H1 (cell line): ENCODE measurements around the gene FGD5. TPM values are rescaled to one million over a fixed set of nuclear protein-coding genes. Genes with fewer than 3 reads are reported as not detected.

ENCODE experiments used
- CTCF ChIA-PET: fragments of 300-600 bp; sonication (Branson Sonifier 250); formaldehyde crosslinking; loops from one replicate; lab custom pipeline; 2021; ENCODE audit not compliant: partially characterized antibody; lab: Charles Lee
- POLR2A ChIA-PET: fragments of 300-600 bp; sonication (Branson Sonifier 250); formaldehyde crosslinking; loops from one replicate; lab custom pipeline; 2021; ENCODE audit warnings: inconsistent platforms; ENCODE audit not compliant: partially characterized antibody; lab: Charles Lee
- DNase-seq, 2 experiments: peaks; one replicate each; pipeline versions ENCODE4 v3.0.0 to v3.0.0-alpha.2; 2010 to 2022; ENCODE audit warnings: low spot score in 2 of 2, low read depth in 1 of 2, mixed read lengths in 1 of 2
- FAIRE-seq: peaks from 2 replicates; lab custom pipeline; 2011; peaks lifted over from hg19 to GRCh38; lab: Jason Lieb, UNC
- H2AFZ ChIP-seq: 2 replicates; pipeline ENCODE4 v1.8.1; 2012; ENCODE audit warnings: low read length, inconsistent platforms
- H2AK5ac ChIP-seq: 2 replicates; pipeline ENCODE4 v1.6.1; 2013; ENCODE audit warnings: low read depth, low read length
- H2BK120ac ChIP-seq: replicated peaks from 2 replicates; pipeline ENCODE3; 2013; ENCODE audit warnings: low read depth, low read length, inconsistent platforms
- H2BK12ac ChIP-seq: 2 replicates; pipeline ENCODE4 v1.6.1; 2013; ENCODE audit warnings: low read depth, low read length
- H2BK15ac ChIP-seq: 2 replicates; pipeline ENCODE4 v1.6.1; 2013; ENCODE audit warnings: low read length
- H2BK20ac ChIP-seq: 2 replicates; pipeline ENCODE4 v1.6.1; 2013; ENCODE audit warnings: low read length
- H2BK5ac ChIP-seq: 2 replicates; pipeline ENCODE4 v1.6.1; 2013; ENCODE audit warnings: low read depth, low read length
- H3K14ac ChIP-seq: 2 replicates; pipeline ENCODE4 v1.6.1; 2013; ENCODE audit warnings: inconsistent platforms; ENCODE audit not compliant: insufficient read length
- H3K18ac ChIP-seq: 2 replicates; pipeline ENCODE4 v1.6.1; 2013; ENCODE audit warnings: low read length; ENCODE audit errors: extremely low read depth
- H3K23ac ChIP-seq: 2 replicates; pipeline ENCODE4 v1.6.1; 2013; ENCODE audit warnings: inconsistent platforms; ENCODE audit not compliant: insufficient read length
- H3K23me2 ChIP-seq: 2 replicates; pipeline ENCODE4 v1.6.1; 2013; ENCODE audit warnings: low read depth, low read length
- H3K27ac ChIP-seq: 2 replicates; pipeline ENCODE4 v1.6.1; 2011; ENCODE audit warnings: low read depth, low read length, inconsistent platforms
- H3K27me3 ChIP-seq, 4 experiments: replicated peaks in 1 of 4; 1 replicate in 1 of 4; 2 replicates in 3 of 4; pipeline versions ENCODE4 v1.6.1 to v1.8.1; 2011 to 2013; ENCODE audit warnings: low read length in 3 of 4, mild to moderate bottlenecking in 3 of 4, inconsistent platforms in 2 of 4, mixed read lengths in 2 of 4, moderate library complexity in 1 of 4; ENCODE audit not compliant: control insufficient read depth in 3 of 4, insufficient read depth in 3 of 4; ENCODE audit errors: extremely low read depth in 1 of 4
- H3K36me3 ChIP-seq, 4 experiments: 2 replicates each; pipeline versions ENCODE4 v1.6.1 to v1.8.1; 2011 to 2013; ENCODE audit warnings: mild to moderate bottlenecking in 4 of 4, low read length in 3 of 4, moderate library complexity in 2 of 4, control low read depth in 1 of 4, inconsistent platforms in 1 of 4; ENCODE audit not compliant: insufficient read depth in 4 of 4, control insufficient read depth in 2 of 4
- H3K4ac ChIP-seq: replicated peaks from 2 replicates; pipeline ENCODE3; 2013; ENCODE audit warnings: low read length, low read depth, mixed read lengths, inconsistent platforms; ENCODE audit not compliant: insufficient read length
- H3K4me1 ChIP-seq, 4 experiments: replicated peaks in 1 of 4; 1 replicate in 1 of 4; 2 replicates in 3 of 4; pipeline versions ENCODE4 v1.6.1 to v1.8.1; 2011 to 2013; ENCODE audit warnings: low read length in 3 of 4, inconsistent platforms in 2 of 4, mixed read lengths in 1 of 4; ENCODE audit not compliant: insufficient read depth in 4 of 4, control insufficient read depth in 3 of 4
- H3K4me2 ChIP-seq, 2 experiments: 2 replicates each; pipeline versions ENCODE4 v1.6.1 to v1.8.1; 2011 to 2013; ENCODE audit warnings: low read depth in 2 of 2, low read length in 2 of 2, control low read depth in 1 of 2, inconsistent platforms in 1 of 2, mild to moderate bottlenecking in 1 of 2; ENCODE audit not compliant: insufficient read depth in 1 of 2
- H3K4me3 ChIP-seq, 4 experiments: fragments of 200-600, 300-600 bp in 1 of 4; sonication (generic), shearing (Covaris generic), sonication (Bioruptor Twin) in 1 of 4; 2 replicates each; pipeline versions ENCODE4 v1.5.1 to v1.8.1; 2011 to 2016; ENCODE audit warnings: low read length in 4 of 4, low read depth in 3 of 4, control low read depth in 2 of 4, inconsistent platforms in 2 of 4, mild to moderate bottlenecking in 2 of 4, mixed read lengths in 1 of 4, moderate library complexity in 1 of 4; ENCODE audit not compliant: insufficient read depth in 2 of 4; ENCODE audit errors: extremely low read depth in 1 of 4
- H3K56ac ChIP-seq: replicated peaks from 2 replicates; pipeline ENCODE3; 2013; ENCODE audit warnings: low read depth, mild to moderate bottlenecking, mixed read lengths, low read length, inconsistent platforms; ENCODE audit not compliant: insufficient read length
- H3K79me1 ChIP-seq: 2 replicates; pipeline ENCODE4 v1.6.1; 2013; ENCODE audit warnings: low read depth, low read length, control low read depth
- H3K79me2 ChIP-seq, 2 experiments: 2 replicates each; pipeline versions ENCODE4 v1.6.1 to v1.8.1; 2012 to 2013; ENCODE audit warnings: low read length in 2 of 2, mild to moderate bottlenecking in 2 of 2, inconsistent platforms in 1 of 2; ENCODE audit not compliant: insufficient read depth in 2 of 2, control insufficient read depth in 1 of 2
- H3K9ac ChIP-seq, 4 experiments: replicated peaks in 1 of 4; 1 replicate in 1 of 4; 2 replicates in 3 of 4; pipeline versions ENCODE4 v1.6.1 to v1.8.1; 2011 to 2013; ENCODE audit warnings: low read depth in 3 of 4, low read length in 3 of 4, control low read depth in 2 of 4, mild to moderate bottlenecking in 2 of 4, moderate library complexity in 2 of 4, inconsistent platforms in 1 of 4; ENCODE audit errors: extremely low read depth in 1 of 4
- H3K9me3 ChIP-seq, 2 experiments: 2 replicates each; pipeline versions ENCODE4 v1.6.1 to v1.8.1; 2012 to 2013; ENCODE audit warnings: mild to moderate bottlenecking in 2 of 2, moderate library complexity in 2 of 2, control low read depth in 1 of 2, inconsistent platforms in 1 of 2, low read depth in 1 of 2, low read length in 1 of 2, mixed read lengths in 1 of 2; ENCODE audit not compliant: insufficient read depth in 2 of 2
- H4K20me1 ChIP-seq, 2 experiments: replicated peaks in 1 of 2; 2 replicates each; pipeline versions ENCODE3 to v1.8.1; 2011 to 2013; ENCODE audit warnings: inconsistent platforms in 2 of 2, low read length in 2 of 2, mild to moderate bottlenecking in 1 of 2; ENCODE audit not compliant: insufficient read depth in 2 of 2, control insufficient read depth in 1 of 2
- H4K5ac ChIP-seq: 2 replicates; pipeline ENCODE4 v1.6.1; 2013; ENCODE audit warnings: low read length, low read depth, mixed read lengths, inconsistent platforms; ENCODE audit not compliant: insufficient read length
- H4K8ac ChIP-seq: 2 replicates; pipeline ENCODE4 v1.8.0; 2013; ENCODE audit warnings: mild to moderate bottlenecking, moderate library complexity, low read length, inconsistent platforms; ENCODE audit not compliant: insufficient read depth; ENCODE audit errors: extremely low read depth
- H4K91ac ChIP-seq: replicated peaks from 2 replicates; pipeline ENCODE3; 2013; ENCODE audit warnings: low read length, mixed read lengths, inconsistent platforms; ENCODE audit not compliant: insufficient read length
- EP300 ChIP-seq, 2 experiments: IDR thresholded peaks; 1 replicate in 1 of 2; 2 replicates in 1 of 2; pipeline ENCODE4 v1.6.1; 2011 to 2012; ENCODE audit warnings: low read depth in 2 of 2, low read length in 2 of 2, mild to moderate bottlenecking in 2 of 2, borderline replicate concordance in 1 of 2, inconsistent platforms in 1 of 2, moderate library complexity in 1 of 2
- GTF2F1 ChIP-seq: IDR thresholded peaks from 2 replicates; pipeline ENCODE4 v1.6.1; 2012; ENCODE audit warnings: low read depth, low read length, improper control_type of control experiment, borderline replicate concordance
- JUN ChIP-seq: IDR thresholded peaks from 2 replicates; pipeline ENCODE4 v1.6.1; 2011; ENCODE audit warnings: low read depth, mild to moderate bottlenecking, improper control_type of control experiment, low read length
- KDM4A ChIP-seq: IDR thresholded peaks from one replicate; pipeline ENCODE4 v1.7.1; 2012; ENCODE audit warnings: low read depth, mild to moderate bottlenecking, moderate library complexity, low read length, inconsistent platforms; ENCODE audit not compliant: severe bottlenecking
- NRF1 ChIP-seq: IDR thresholded peaks from 2 replicates; pipeline ENCODE4 v1.6.1; 2011; ENCODE audit warnings: mild to moderate bottlenecking, low read depth, low read length, improper control_type of control experiment
- RFX5 ChIP-seq: IDR thresholded peaks from 2 replicates; pipeline ENCODE4 v1.6.1; 2011; ENCODE audit warnings: low read depth, low read length, improper control_type of control experiment, borderline replicate concordance
- SP2 ChIP-seq: IDR thresholded peaks from 2 replicates; pipeline ENCODE4 v1.6.1; 2012; ENCODE audit warnings: mild to moderate bottlenecking, low read length, inconsistent platforms
- TBP ChIP-seq: IDR thresholded peaks from 2 replicates; pipeline ENCODE4 v1.6.1; 2011; ENCODE audit warnings: low read depth, low read length, improper control_type of control experiment
- WGBS, 2 experiments: shearing (Covaris generic) in 1 of 2; methylation state at CpG; one replicate each; pipeline versions ENCODE4 v1.1.6 to v1.1.7; 2013 to 2015; ENCODE audit warnings: low lambda C conversion rate in 2 of 2, mixed read lengths in 2 of 2, inconsistent platforms in 1 of 2, low coverage in 1 of 2, missing lambda C conversion rate in 1 of 2; ENCODE audit not compliant: insufficient replicate concordance in 2 of 2, insufficient coverage in 1 of 2, insufficient read length in 1 of 2; ENCODE audit errors: extremely low coverage in 1 of 2, missing lambda C conversion rate in 1 of 2; 5-methylcytosine and 5-hydroxymethylcytosine counted together
- polyA plus RNA-seq, 7 experiments: library from polyadenylated mRNA; depleted of rRNA in 3 of 7; stranded (reverse) in 5 of 7; unstranded in 2 of 7; fragments of >200 nt in 5 of 7; fragments of 200-250 nt in 2 of 7; gene quantifications; 1 replicate in 5 of 7; 2 replicates in 1 of 7; 4 replicates in 1 of 7; pipeline versions ENCODE4 v1.2.1 to v1.2.3, GENCODE V29; 2011 to 2013; ENCODE audit warnings: missing spikeins in 2 of 7, mixed read lengths in 2 of 7
- total RNA-seq: library from RNA; stranded (reverse); fragmentation: NEBNext Ultra II Directional; extraction: Animal tissue kit (Norgen Biotek cat#: 25700); gene quantifications from 2 replicates; pipeline ENCODE4 v1.2.1, GENCODE V29; 2021
- TF ChIP-seq, protein P1 (sequence below): IDR thresholded peaks from 2 replicates; pipeline ENCODE4 v1.6.1; 2012; ENCODE audit warnings: low read length, inconsistent platforms

The FGD5 gene
- total and polyA plus RNA-seq, 2 of the 8 experiments (the other 6 are each of a cell fraction or from before 2014, with no cell fraction given) = 4.7 to 14.3 TPM

DNA sequence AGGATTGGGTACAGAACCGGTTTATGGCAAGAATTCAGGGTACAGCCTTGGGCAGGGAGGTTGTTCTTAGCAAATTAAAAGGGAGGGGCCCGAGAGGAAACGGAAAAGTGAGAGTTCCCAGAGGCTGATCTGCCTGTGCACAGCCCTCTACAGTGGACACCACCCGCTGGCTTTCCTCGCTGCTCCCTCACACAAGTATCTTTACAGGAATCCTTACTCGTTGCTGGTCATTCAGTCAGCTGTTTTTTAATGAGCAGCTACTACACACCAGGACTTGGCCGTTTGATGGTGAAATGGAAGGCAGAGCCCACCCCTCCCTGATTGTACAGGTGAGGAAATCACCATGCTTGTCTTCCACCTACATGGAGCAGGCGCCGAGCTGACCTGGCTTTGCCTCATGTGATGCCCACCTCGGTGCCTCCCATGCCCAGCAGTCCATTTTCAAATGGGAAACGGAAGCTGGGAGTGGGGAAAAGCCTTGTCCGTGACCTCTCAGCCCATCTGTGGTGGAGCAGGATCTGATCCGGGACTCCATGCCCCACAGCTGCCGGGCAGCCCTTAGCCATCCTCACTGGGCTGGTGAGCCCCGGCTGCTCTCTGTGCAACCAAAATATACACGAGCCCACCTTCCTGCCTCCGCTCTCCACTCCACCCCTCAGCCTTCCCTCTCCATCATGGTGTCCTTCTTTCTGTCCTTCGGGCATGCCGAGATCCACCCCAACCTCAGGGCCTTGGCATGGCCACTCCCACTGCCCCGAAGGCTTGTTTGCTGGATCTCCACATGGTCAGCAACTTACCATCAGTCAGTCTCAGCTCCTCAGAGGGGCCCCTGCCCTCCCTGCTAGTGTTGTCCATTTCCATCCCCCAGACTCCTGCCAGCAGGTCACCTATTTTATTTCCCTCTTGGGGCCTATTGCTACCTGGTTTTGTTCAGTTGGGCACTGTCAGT lies 33.3 kb upstream of the FGD5 start:
- ChIA-PET CTCF (interaction anchor here (0.9 to 9.0 kb wide), 7 partner anchors 9 to 142 kb away, joined by 3 to 129 read pairs (median 66); partner anchors contain the start of gene C3orf20), POLR2A (no interaction called here)
- Histone ChIP-seq H3K9me3 (no peaks in the 10 kb centered on the region), H3K23ac (no peak overlapping the region), H4K8ac (no peak overlapping the region), H2BK5ac (no peak overlapping the region), H2BK15ac (no peak overlapping the region), H3K27ac (no peak overlapping the region), H3K4me1 (peaks cover 2 to 9% (median 6%) of the 10 kb centered on the region in 4 experiments; a peak in 4 of 7 replicates), H2AFZ (no peak overlapping the region), H3K14ac (no peak overlapping the region), H3K79me2 (no peaks in the 10 kb centered on the region), H3K18ac (no peak overlapping the region), H3K4me3 (no peak overlapping the region), H3K36me3 (no peaks in the 10 kb centered on the region), H4K20me1 (no peaks in the 10 kb centered on the region), H3K4ac (no peak overlapping the region), H2AK5ac (no peak overlapping the region), H3K27me3 (0 out of 7 replicates have a peak, but pooled peaks cover 0 to 3% (median 0%) of the 10 kb centered on the region in 4 experiments), H3K4me2 (no peak overlapping the region), H2BK20ac (no peak overlapping the region), H4K91ac (no peak overlapping the region), H3K79me1 (no peaks in the 10 kb centered on the region), H2BK12ac (no peak overlapping the region), H2BK120ac (no peak overlapping the region), H4K5ac (no peak overlapping the region), H3K9ac (no peak overlapping the region), H3K56ac (no peak overlapping the region), H3K23me2 (no peaks in the 10 kb centered on the region)
- DNase-seq (no peak), FAIRE-seq (no peak)
- WGBS, 2 experiments = 90% methylated on average over 20 of the region's 20 CpGs; no CpG with 5 or more reads in 1 of the 2 experiments
- TF ChIP-seq EP300 (IDR thresholded peaks at IDR 0.05; ENCODE audit: borderline replicate concordance in 1 of 2, low read depth in 2 of 2, low read length in 2 of 2) (no peak), RFX5 (no peak), GTF2F1 (no peak), JUN (no peak), NRF1 (no peak), TBP (no peak), SP2 (no peak), KDM4A (no peak)
- TF ChIP-seq, protein P1, sequence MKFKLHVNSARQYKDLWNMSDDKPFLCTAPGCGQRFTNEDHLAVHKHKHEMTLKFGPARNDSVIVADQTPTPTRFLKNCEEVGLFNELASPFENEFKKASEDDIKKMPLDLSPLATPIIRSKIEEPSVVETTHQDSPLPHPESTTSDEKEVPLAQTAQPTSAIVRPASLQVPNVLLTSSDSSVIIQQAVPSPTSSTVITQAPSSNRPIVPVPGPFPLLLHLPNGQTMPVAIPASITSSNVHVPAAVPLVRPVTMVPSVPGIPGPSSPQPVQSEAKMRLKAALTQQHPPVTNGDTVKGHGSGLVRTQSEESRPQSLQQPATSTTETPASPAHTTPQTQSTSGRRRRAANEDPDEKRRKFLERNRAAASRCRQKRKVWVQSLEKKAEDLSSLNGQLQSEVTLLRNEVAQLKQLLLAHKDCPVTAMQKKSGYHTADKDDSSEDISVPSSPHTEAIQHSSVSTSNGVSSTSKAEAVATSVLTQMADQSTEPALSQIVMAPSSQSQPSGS = no peak
